HL-60 (cell line): ENCODE data around the gene HASPIN.

Experiments used
- CTCF ChIP-seq: IDR thresholded peaks from one replicate; pipeline ENCODE4 v1.5.1; 2011; ENCODE audit warnings: low read length, control low read depth, inconsistent platforms; ENCODE audit not compliant: insufficient read depth
- POLR2AphosphoS5 ChIP-seq: IDR thresholded peaks from 2 replicates; pipeline ENCODE4 v1.6.1; 2012; ENCODE audit warnings: low read depth

- TF ChIP-seq POLR2AphosphoS5 (no peak), CTCF (no peak)
These were observed 21.4 kb downstream of the HASPIN start for GRCh38 chr17:3745071-3745470.
